Aorta (tissue), 5 donors: ENCODE data around the gene FLCN. TPM values are rescaled to one million over a fixed set of nuclear protein-coding genes. Genes with fewer than 3 reads are reported as not detected.
"Not testable (repeated sequence)": the region's sequence is repeated elsewhere in the genome, so short reads cannot be mapped to it uniquely, and the experiment has no call there.

Experiments used
- ATAC-seq: fragments of 200-7000 bp; cut with Tn5 transposase; one replicate; pipeline ENCODE4 v1.9.1; 2022; ENCODE audit warnings: moderate library complexity; ENCODE audit not compliant: low FRiP score
- DNase-seq, 2 donors: peaks; one replicate each; pipeline ENCODE4 v3.0.0-alpha.2; 2020
- H3K27ac ChIP-seq, 2 donors: one replicate each; pipeline ENCODE4 v1.5.1; 2013; ENCODE audit warnings: low read length in 2 of 2, mild to moderate bottlenecking in 2 of 2, moderate library complexity in 2 of 2, control low read depth in 1 of 2, inconsistent platforms in 1 of 2, low read depth in 1 of 2
- H3K27me3 ChIP-seq, 2 donors: one replicate each; pipeline ENCODE4 v1.6.1; 2013; ENCODE audit warnings: control low read depth in 1 of 2, low read length in 1 of 2, mild to moderate bottlenecking in 1 of 2, moderate library complexity in 1 of 2; ENCODE audit not compliant: insufficient read depth in 2 of 2, control insufficient read depth in 1 of 2
- H3K36me3 ChIP-seq, 2 donors: one replicate each; pipeline ENCODE4 v1.6.1; 2013; ENCODE audit warnings: control low read depth in 1 of 2, low read length in 1 of 2, mild to moderate bottlenecking in 1 of 2; ENCODE audit not compliant: insufficient read depth in 2 of 2, control insufficient read depth in 1 of 2
- H3K4me1 ChIP-seq, 2 donors: one replicate each; pipeline ENCODE4 v1.6.1; 2013; ENCODE audit warnings: low read length in 2 of 2, control low read depth in 1 of 2, mild to moderate bottlenecking in 1 of 2, moderate library complexity in 1 of 2; ENCODE audit not compliant: insufficient read depth in 2 of 2, control insufficient read depth in 1 of 2
- H3K4me3 ChIP-seq, 2 donors: one replicate each; pipeline ENCODE4 v1.5.1; 2013; ENCODE audit warnings: low read length in 2 of 2, control low read depth in 1 of 2, mild to moderate bottlenecking in 1 of 2
- H3K9me3 ChIP-seq: one replicate; pipeline ENCODE4 v1.6.1; 2013; ENCODE audit warnings: mild to moderate bottlenecking, low read length; ENCODE audit not compliant: control insufficient read depth
- WGBS, 2 donors: extraction: QIAGEN DNeasy Blood & Tissue Kit; methylation state at CpG; one replicate each; pipeline ENCODE4 v1.1.7; 2013; 5-methylcytosine and 5-hydroxymethylcytosine counted together
- intact Hi-C, 2 donors: fragments of 100-400 bp; cut with DNase I; formaldehyde crosslinking; loops; one replicate each; pipeline versions ENCODE4 v1.14.2 to v1.15.0; 2022
- long read RNA-seq, 2 donors: library from polyadenylated mRNA; unstranded; transcript quantifications; one replicate each; pipeline ENCODE4 v2.0.0, GENCODE V29; 2020 to 2021
- polyA plus RNA-seq, 2 donors: library from polyadenylated mRNA; stranded (reverse); fragments of 200-250 nt; gene quantifications; one replicate each; pipeline ENCODE4 v1.2.3, GENCODE V29; 2013
- total RNA-seq, 2 donors: library from RNA; stranded (reverse); fragmentation: NEBNext Ultra II Directional; extraction: Animal tissue kit (Norgen Biotek cat#: 25700); gene quantifications; one replicate each; pipeline ENCODE4 v1.2.1, GENCODE V29; 2021
- donor health status: healthy with polysubstance abuse.
- donor health status: Bipolar disorder and iron deficiency.
- donor health status: DM: no; HTN: no; CAD: no.
- donor health status: DM: no; HTN: no; CAD: no.
- donor health status: DM: yes; HTN: yes; CAD: no.

FLCN gene, protein sequence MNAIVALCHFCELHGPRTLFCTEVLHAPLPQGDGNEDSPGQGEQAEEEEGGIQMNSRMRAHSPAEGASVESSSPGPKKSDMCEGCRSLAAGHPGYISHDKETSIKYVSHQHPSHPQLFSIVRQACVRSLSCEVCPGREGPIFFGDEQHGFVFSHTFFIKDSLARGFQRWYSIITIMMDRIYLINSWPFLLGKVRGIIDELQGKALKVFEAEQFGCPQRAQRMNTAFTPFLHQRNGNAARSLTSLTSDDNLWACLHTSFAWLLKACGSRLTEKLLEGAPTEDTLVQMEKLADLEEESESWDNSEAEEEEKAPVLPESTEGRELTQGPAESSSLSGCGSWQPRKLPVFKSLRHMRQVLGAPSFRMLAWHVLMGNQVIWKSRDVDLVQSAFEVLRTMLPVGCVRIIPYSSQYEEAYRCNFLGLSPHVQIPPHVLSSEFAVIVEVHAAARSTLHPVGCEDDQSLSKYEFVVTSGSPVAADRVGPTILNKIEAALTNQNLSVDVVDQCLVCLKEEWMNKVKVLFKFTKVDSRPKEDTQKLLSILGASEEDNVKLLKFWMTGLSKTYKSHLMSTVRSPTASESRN
- 10 to 100 TPM; 53.4 to 81.8 TPM for total RNA-seq
- 10 to 100 TPM; 12.5 to 85.0 TPM for polyA plus RNA-seq
- long read RNA-seq, donor 1, partial matches to known transcripts: 4 of 20 reads
- long read RNA-seq, donor 1, other reads (novel, unspliced or antisense): 14 of 20 reads
- long read RNA-seq, donor 2, transcript FLCN-201 (14 exons, 3,638 nt): major isoform, 8 of 26 reads
- long read RNA-seq, donor 2, partial matches to known transcripts: 4 of 26 reads
- long read RNA-seq, donor 2, other reads (novel, unspliced or antisense): 11 of 26 reads

DNA sequence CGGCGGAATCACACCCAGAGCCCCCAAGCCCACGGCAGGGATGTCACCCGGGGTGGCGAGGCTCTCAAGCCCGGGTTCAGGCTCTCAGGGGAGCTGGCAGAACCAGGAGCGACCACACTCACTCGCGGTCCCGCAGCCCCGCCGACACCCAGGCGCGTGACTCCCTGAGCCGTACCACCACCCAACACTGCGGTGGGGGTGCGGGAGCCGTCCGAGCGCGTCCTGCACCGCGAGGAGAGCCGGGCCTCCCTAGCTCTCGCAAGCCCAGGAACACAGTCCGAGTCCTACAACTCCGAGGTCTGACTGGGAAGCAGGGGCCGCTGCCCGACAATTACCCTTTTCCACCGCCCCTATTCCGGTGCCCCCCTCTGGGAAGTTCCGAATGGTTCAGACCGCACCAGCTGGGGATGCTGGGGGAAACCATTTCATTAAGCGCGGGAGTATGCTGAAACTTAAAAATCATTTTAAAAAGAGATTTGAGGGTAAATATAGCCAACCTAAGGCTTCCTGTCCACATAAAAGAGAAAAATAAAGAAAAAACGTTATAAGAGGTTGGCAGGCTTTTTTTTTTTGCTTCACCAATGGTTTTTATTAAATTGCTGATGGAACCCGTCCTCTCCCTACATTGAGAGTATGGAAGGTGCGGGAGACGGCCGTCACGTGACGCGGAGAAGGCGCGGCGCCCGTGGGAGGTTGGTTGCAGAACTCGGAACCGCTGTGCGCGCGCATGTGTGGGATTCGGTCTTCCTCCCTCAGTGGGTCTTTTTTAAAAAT, at the start of gene FLCN:
TSS of gene FLCN (minus strand) at position 143 of the 774 bp plus-strand sequence. CDS start 9,031 bp downstream, outside the sequence.
- no peaks in the 10 kb centered on the region for H3K36me3 ChIP-seq
- peak; percentile 96 to 98 for DNase-seq
- H3K27me3 ChIP-seq: no peaks in the 10 kb centered on the region
- no peaks in the 10 kb centered on the region for H3K4me1 ChIP-seq
- peak within 1 kb of the TSS in 1 of 2 donors; percentile 55 for H3K27ac ChIP-seq
- H3K9me3 ChIP-seq: no peaks in the 10 kb centered on the region
- peak within 1 kb of the TSS; percentile 83 to 86 for H3K4me3 ChIP-seq
- intact Hi-C loops: loop anchor here in 1 of 2 donors (2.0 to 10.0 kb wide), 3 partner anchors 84 to 702 kb away; no protein-coding TSS in a partner anchor
- ATAC-seq: peak; percentile 98
- WGBS, 2 donors: 0% methylated on average over 53 of the region's 53 CpGs

DNA sequence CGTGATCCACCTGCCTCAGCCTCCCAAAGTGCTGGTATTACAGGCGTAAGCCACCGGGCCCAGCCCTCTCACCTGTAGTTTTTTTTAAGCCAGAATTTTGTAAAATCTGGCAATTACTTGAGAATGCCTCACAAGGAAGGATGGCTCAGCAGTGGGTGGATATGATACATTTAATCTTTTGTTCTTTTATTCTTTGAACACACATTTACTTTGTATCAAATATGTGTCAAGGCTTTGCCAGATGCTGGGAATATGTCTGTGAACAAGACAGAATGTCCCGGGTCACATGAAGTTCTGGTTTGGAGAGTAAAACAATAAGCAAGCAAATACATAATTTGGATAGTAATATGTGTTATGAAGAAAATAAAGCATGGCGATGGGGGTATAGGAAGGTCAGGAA, 49.0 kb upstream of the FLCN start:
- Histone ChIP-seq H3K9me3 (no peaks in the 10 kb centered on the region), H3K4me3 (no peak overlapping the region), H3K27me3 (no peaks in the 10 kb centered on the region), H3K4me1 (peaks cover 0 to 3% of the 10 kb centered on the region in 2 donors), H3K27ac (no peak overlapping the region), H3K36me3 (no peaks in the 10 kb centered on the region)
- intact Hi-C loops: no loop called here
- 89 to 91% methylated on average over 5 of the region's 5 CpGs for WGBS, 2 donors
- ATAC-seq (no peak), DNase-seq (no peak)

DNA sequence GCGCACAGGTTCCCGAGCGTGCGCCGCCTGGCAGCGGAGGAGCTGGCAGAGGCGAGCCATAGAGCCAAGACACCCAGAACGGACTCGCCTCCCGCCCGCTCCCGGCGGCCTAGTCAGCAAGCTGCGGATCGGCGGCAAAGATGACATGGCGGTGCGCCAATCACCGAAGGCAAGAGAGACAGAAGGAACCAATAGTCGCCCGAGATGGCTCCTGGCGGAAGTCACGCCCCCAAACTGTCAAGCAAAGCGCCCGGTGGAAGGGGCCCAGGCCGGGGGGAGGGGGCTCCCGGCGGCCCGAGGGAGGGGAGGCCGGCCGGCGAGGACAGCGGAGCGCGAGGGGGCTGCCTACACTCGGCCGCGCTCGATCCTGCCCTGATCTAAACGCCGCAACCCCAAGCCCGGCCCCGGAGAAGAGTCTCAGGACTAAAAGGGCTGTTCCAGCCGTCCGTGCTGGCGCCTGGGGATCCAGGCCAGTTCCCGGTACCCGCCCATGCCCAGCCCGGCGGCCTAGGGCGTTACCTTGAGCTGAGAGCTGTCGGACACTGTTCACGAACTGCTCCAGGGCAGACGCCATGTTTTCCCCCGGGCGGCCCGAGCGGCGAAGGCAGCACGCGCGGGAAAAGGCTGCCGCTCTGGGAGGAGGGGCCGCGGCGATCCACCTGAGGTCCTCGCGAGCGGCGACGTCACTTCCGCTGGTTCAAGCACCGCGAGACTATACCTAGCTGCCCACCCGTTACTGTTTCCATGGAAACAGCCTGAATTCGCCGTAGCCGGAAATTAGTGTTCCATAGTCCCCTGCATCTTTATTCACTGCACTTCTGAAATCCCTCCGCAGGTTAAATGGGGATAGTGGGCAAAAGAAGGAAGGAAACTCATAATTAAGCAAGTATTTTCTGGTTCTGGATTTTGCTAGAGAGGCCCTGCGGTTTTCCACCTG, 43.9 kb upstream of the FLCN start, which contains the start of gene COPS3:
TSS of gene COPS3 (minus strand) at position 634 of the 937 bp plus-strand sequence. CDS start at position 574, 60 bp downstream.
- Histone ChIP-seq H3K9me3 (no peaks in the 10 kb centered on the region), H3K4me3 (peak within 1 kb of the TSS; percentile 83 to 92), H3K36me3 (no peaks in the 10 kb centered on the region), H3K4me1 (peaks cover 0 to 3% of the 10 kb centered on the region in 2 donors), H3K27me3 (no peaks in the 10 kb centered on the region), H3K27ac (peak within 1 kb of the TSS; percentile 65 to 99)
- ATAC-seq (peak; percentile 99), DNase-seq (peak; percentile 99 to 100)
- intact Hi-C loops: no loop called here
- WGBS, 2 donors: 0% methylated on average over 63 to 80 of the region's 80 CpGs

DNA sequence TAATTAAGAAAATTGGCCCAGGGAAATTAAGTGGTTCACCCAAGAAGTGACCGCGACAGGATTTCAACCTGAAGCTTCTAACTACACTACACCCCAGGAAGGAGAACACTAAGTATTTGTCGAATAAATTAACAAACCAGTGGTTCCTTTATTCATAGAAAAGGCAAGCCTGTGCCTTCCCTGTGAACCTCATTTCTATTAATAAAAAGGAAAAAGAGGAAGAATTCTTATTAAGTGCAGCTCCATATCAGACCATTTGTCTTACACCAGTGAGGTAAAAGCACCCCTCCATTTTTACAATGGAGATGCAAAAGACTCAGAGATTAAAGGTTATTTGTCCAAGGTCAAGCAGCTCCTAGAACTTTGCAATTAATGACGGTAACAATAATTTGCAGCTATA, 42.3 kb upstream of the FLCN start:
- H3K27me3 ChIP-seq: no peaks in the 10 kb centered on the region
- no peak overlapping the region for H3K27ac ChIP-seq
- WGBS, 2 donors: 88 to 96% methylated on average over 4 of the region's 4 CpGs
- no peaks in the 10 kb centered on the region for H3K9me3 ChIP-seq
- H3K4me3 ChIP-seq: no peak overlapping the region
- no peak for ATAC-seq
- peaks cover 0 to 3% of the 10 kb centered on the region in 2 donors for H3K4me1 ChIP-seq
- intact Hi-C loops: no loop called here
- H3K36me3 ChIP-seq: peaks cover 0 to 2% of the 10 kb centered on the region in 2 donors
- DNase-seq: no peak

DNA sequence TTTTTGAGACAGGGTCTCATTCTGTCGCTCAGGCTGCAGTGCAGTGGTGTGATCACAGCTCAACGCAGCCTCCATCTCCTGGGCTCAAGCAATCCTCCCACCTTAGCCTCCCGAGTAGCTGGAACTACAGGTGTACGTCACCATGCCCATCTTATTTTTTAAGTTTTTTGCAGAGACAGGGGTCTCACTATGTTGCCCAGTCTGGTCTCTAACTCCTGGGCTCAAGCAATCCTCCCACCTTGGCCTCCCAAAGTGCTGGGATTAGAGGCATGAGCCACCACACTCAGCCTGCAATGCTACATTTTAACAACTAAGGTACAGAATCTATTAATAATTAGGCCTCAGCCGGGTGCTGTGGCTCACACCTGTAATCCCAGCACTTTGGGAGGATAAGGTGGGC, 40.5 kb upstream of the FLCN start:
- H3K27ac ChIP-seq, DNase-seq, intact Hi-C loops, H3K9me3 ChIP-seq, H3K27me3 ChIP-seq, ATAC-seq, H3K4me1 ChIP-seq, H3K36me3 ChIP-seq, H3K4me3 ChIP-seq: not testable (repeated sequence)
- 92 to 94% methylated on average over 5 of the region's 5 CpGs for WGBS, 2 donors

DNA sequence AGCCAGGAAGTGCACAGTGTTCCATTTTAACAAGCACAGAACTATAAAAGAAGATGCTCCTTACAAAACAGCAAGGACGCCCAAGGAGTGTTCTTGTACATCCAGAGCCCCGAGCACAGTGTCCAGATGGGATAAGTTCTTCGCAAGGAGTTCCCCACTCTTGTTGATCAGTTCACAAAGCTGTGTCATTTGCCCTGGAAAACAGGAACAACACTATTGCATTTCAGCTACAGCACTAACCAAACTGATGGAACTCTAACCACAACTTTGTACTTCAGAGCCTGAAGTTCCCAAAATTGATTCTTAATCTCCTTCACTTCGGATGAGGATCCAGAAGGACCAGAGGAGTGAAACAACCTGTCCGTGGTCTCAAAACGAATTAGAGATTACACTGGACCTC, 39.0 kb upstream of the FLCN start:
- DNase-seq: no peak

DNA sequence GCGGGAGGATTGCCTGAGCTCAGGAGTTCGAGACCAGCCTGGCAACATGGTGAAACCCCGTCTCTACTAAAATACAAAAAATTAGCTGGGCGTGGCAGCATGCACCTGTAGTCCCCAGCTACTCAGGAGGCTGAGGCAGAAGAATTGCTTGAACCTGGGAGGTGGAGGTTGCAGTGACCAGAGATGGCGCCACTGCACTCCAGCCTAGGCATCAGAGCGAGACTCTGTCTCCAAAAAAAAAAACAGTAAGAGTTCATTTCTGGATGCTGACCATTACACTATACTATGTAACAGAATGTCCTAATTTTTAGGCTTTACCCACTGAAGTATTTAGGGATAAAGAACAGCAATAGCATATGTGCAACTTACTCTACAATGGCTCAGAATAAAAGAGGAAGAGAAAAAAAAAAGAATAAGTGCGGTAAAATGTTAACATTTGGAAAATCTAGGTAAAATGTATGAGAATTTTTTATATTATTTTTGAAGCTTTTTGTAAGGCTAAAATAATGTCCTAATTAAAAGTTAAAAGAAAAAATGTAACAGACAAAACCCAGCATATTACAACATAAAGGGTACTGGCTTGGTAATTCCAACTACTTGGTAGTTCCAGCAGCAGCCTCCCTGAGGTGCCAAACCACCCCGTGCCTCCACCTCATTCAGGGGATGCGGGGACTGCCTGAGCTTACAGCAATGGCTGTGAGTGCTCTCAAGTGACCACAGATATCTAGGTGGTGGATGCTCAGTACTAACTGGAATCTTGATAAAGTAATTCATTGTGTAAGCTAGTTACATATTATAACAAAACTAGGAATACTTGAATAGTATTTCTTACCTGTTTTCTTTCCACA, 33.2 kb upstream of the FLCN start:
- ATAC-seq: no peak
- no peak for DNase-seq
- Histone ChIP-seq H3K36me3 (peaks cover 3 to 7% of the 10 kb centered on the region in 2 donors), H3K4me1 (no peaks in the 10 kb centered on the region), H3K27me3 (no peaks in the 10 kb centered on the region), H3K4me3 (no peak overlapping the region), H3K9me3 (no peaks in the 10 kb centered on the region), H3K27ac (no peak overlapping the region)
- 85 to 87% methylated on average over 9 of the region's 9 CpGs for WGBS, 2 donors
- intact Hi-C loops: no loop called here

More for the DNA sequence above, 39.0 kb upstream of the FLCN start:
- H3K27me3 ChIP-seq: no peaks in the 10 kb centered on the region
- ATAC-seq: no peak
- H3K27ac ChIP-seq: no peak overlapping the region
- intact Hi-C loops: no loop called here
- no peaks in the 10 kb centered on the region for H3K9me3 ChIP-seq
- WGBS, 2 donors: 84 to 85% methylated on average over 6 of the region's 6 CpGs
- no peak overlapping the region for H3K4me3 ChIP-seq
- H3K4me1 ChIP-seq: no peaks in the 10 kb centered on the region
- peaks cover 3 to 4% of the 10 kb centered on the region in 2 donors for H3K36me3 ChIP-seq
